SK-N-DZ (cell line): ENCODE measurements around the gene ALB.

ENCODE experiments used
- DNase-seq: peaks from one replicate; pipeline ENCODE4 v3.0.0-alpha.2; 2015; ENCODE audit warnings: low spot score

Gene ALB

DNA sequence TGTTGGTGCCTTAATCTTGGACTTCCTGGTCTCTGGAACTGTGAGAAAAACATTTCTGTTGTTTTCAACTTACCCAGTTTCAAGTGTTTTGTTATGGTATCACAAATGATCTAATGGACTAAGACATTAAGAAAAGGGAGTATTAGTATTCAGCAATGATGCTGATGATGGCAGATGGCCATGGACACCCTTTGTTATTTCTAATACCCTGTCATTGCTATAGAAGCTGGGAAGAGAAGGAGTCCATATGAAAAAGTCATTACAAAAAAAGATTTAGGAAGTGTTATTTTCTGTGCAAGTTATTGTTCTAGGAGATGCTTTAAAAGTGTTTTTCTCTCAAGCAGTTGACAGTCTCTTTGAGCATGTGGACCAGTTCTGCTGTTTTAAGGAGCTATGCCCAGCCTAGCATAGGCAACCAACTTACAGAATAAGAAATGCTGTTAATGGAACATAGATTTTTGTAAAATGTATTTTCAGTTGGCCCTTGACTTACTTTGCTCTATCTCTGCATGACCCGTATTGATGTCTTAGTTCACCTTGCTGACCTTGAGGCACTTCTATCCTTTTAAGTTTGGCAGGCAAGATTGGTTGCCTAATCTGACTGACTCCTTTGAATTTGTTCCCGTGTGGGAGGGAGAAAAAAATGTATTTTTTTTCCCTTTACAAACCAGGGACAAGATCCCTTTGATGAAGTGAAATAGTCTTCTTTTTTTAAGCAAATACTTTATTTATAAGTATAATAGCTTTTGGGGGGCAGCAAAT is 25.9 kb downstream of the ALB start:
- DNase-seq = no peak

DNA sequence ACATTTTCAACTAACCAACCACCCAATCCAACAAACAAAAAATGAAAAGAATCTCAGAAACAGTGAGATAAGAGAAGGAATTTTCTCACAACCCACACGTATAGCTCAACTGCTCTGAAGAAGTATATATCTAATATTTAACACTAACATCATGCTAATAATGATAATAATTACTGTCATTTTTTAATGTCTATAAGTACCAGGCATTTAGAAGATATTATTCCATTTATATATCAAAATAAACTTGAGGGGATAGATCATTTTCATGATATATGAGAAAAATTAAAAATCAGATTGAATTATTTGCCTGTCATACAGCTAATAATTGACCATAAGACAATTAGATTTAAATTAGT is 27.7 kb downstream of the ALB start:
- DNase-seq = no peak

DNA sequence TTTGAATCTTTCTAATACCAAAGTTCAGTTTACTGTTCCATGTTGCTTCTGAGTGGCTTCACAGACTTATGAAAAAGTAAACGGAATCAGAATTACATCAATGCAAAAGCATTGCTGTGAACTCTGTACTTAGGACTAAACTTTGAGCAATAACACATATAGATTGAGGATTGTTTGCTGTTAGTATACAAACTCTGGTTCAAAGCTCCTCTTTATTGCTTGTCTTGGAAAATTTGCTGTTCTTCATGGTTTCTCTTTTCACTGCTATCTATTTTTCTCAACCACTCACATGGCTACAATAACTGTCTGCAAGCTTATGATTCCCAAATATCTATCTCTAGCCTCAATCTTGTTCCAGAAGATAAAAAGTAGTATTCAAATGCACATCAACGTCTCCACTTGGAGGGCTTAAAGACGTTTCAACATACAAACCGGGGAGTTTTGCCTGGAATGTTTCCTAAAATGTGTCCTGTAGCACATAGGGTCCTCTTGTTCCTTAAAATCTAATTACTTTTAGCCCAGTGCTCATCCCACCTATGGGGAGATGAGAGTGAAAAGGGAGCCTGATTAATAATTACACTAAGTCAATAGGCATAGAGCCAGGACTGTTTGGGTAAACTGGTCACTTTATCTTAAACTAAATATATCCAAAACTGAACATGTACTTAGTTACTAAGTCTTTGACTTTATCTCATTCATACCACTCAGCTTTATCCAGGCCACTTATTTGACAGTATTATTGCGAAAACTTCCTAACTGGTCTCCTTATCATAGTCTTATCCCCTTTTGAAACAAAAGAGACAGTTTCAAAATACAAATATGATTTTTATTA is 28.3 kb downstream of the ALB start:
- no peak for DNase-seq

DNA sequence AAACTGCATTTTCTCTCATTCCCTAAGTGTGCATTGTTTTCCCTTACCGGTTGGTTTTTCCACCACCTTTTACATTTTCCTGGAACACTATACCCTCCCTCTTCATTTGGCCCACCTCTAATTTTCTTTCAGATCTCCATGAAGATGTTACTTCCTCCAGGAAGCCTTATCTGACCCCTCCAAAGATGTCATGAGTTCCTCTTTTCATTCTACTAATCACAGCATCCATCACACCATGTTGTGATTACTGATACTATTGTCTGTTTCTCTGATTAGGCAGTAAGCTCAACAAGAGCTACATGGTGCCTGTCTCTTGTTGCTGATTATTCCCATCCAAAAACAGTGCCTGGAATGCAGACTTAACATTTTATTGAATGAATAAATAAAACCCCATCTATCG is 29.1 kb downstream of the ALB start:
- no peak for DNase-seq

DNA sequence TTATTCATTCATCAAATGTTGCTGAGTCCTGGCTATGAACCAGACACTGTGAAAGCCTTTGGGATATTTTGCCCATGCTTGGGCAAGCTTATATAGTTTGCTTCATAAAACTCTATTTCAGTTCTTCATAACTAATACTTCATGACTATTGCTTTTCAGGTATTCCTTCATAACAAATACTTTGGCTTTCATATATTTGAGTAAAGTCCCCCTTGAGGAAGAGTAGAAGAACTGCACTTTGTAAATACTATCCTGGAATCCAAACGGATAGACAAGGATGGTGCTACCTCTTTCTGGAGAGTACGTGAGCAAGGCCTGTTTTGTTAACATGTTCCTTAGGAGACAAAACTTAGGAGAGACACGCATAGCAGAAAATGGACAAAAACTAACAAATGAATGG is 30.2 kb downstream of the ALB start:
- no peak for DNase-seq

DNA sequence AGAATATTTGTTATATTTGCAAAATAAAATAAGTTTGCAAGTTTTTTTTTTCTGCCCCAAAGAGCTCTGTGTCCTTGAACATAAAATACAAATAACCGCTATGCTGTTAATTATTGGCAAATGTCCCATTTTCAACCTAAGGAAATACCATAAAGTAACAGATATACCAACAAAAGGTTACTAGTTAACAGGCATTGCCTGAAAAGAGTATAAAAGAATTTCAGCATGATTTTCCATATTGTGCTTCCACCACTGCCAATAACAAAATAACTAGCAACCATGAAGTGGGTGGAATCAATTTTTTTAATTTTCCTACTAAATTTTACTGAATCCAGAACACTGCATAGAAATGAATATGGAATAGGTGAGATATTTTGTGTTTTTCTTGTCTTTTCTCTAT is 31.9 kb downstream of the ALB start, which contains the start of gene AFP:
TSS of gene AFP (plus strand) at position 238 of the 400 bp plus-strand sequence. CDS start at position 280, 42 bp downstream.
- no peak for DNase-seq

DNA sequence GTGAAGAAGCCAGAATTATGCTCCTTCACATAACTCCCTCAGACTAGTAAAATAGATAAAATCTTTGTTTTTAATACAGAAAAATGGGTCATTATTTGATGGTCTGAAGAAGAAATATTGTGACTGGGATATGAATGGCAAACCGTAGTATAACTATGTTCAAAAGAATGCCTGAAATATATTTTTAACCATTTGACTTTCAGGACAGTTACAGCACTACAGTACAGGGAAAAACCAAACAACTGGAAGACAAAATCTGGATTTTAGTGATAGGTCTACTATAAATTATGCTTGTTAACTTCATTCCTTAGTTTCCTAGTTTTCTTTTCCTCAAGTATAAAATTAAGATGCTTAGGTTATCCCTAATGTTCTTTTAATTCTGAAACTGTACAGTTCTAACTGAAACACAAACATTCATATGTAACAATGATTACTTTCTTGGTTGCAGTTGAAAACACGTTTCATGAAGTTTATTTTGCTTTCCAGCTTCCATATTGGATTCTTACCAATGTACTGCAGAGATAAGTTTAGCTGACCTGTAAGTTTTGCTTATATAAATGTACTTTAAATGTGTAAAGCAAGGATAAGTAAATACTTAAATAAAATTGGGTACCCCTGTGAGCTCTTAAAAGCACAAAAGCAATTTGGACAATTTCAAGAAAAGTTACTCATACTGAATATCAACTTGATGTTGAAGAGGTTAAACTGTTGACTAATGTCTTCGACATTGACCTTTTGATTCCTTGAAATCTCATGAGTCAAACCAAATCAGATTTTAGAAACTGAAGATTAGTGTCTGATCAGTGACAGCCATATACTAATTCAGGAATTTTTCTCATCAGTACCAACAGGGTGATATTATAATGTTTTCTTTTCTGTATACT is 32.8 kb downstream of the ALB start:
- DNase-seq = no peak

DNA sequence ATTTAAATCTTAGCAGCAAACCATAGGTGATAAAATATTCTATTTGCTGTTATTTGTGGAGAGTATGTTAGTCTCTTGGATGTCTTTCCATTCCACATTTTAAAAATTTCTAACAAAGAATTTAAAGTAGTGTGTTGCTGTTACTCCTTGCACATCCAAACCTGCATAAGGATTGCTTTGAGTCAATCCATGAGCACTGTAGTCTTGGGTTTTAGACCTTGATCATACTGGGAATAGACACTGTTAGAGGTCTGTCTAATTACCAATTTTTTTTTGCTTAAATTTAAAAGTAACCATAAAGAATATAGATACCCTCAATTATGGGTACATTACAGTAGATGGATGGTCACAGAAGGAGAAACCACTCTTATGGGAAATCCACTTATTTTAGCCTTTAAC is 33.5 kb downstream of the ALB start:
- no peak for DNase-seq

DNA sequence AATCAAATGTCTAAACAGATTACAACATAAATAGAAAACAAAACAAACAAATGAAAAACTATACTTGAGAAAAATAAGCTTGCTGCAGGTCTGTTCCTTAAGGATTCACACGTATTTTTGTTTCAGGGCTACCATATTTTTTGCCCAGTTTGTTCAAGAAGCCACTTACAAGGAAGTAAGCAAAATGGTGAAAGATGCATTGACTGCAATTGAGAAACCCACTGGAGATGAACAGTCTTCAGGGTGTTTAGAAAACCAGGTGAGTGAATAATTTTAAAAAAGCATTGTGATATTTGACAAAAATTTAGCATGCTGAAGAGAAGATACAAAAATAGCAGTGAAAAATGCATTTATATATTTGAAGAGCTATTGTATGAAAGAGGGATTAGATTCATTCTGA is 34.0 kb downstream of the ALB start:
- no peak for DNase-seq

DNA sequence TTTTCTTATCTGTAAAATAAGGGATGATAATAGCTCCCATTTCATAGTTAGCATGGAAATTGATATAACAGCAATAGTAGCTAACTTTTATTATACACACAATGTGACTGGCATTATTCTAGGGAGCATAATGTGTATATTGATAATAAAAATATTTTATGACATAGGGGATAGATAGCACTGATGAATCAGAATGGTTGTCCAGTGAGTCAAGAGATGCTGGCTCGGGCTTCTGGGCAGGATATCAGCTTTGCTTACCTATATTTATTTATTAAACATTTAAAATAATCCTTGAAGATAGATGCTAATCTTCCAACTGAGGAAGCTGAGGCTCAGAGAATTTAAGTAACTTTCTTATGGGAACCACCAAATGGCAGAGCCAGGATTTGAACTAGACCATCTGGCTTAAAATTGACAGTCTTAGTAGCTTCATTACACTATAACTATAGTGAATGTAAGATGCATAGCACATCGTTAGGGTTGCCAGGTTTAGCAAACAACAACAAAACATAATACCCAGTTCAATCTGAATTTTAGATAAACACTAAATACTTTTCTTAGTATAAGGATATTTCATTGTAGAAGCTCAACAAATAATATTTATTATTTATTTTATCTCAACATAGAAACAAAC is 34.6 kb downstream of the ALB start:
- no peak for DNase-seq

DNA sequence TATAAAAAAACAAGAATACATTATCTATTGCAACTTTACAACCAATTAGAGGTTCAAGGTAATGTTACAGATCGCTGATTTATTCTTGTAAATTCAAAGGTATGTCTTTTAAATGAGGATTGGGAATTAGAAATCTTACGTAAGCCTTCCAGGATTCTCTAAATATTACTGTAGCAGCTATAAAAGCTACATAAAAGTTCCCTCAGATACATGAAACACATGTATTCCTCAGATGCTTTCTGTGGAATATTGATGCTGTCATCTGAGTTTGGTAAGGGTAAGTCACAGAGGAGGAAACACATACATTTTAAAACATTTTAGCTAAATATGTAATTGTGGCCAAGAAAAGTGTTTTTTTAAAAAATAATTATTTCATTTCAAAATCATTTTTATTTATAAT is 35.4 kb downstream of the ALB start:
- no peak for DNase-seq

DNA sequence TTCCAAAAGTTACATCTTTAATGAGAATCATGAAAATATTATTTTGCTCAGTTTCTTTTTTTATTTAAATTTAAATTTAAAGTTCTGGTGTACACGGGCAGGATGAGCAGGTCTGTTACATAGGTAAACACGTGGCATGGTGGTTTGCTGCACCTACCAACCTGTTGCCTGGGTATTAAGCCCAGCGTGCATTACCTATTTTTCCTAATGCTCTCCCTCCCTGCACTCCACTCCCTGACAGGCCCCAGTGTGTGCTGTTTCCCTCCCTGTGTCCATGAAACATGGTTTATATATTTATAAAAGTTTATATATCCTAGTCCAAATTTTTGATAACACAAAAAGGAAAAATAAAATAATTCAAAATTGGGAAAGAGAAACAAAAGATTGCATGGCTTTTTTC is 35.9 kb downstream of the ALB start:
- no peak for DNase-seq

DNA sequence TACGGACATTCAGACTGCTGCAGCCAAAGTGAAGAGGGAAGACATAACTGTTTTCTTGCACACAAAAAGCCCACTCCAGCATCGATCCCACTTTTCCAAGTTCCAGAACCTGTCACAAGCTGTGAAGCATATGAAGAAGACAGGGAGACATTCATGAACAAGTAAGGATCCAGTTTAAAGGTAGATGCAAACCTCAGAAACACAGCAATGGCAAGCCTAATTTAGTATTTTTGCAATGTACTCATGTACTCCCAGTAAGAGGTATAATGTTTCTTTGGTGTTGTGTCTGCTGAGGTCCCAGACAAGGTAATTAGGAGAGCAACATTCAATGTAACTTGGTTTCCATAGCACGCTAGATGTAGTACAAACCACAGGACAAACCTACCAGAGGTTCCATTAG is 36.6 kb downstream of the ALB start:
- no peak for DNase-seq

DNA sequence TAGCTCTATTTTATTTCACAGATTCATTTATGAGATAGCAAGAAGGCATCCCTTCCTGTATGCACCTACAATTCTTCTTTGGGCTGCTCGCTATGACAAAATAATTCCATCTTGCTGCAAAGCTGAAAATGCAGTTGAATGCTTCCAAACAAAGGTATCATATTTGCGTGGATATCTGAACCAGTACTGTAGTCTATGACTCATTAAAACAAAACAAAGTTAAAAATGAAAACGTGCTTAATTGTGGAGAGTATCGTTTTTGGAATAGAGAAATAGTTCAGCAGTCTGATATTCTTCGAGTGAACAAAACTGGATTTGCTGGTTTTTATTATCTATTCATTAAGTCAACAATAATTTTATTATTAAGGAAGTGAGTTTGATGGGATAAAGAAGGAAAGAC is 38.2 kb downstream of the ALB start:
- DNase-seq = no peak

DNA sequence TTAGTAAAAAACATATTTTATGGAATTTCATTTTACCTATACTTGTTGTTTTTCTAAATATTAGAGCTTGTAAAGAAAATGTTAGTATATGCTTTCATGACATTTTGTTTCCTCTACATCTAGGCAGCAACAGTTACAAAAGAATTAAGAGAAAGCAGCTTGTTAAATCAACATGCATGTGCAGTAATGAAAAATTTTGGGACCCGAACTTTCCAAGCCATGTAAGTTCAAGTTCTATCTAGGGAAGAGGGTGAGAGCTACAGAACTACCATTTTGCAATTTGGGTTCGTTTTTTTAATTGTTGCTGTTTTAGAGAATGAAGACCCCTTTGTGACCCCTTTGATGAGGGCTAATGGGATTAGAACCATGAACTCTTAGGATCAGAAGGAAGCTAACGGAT is 39.1 kb downstream of the ALB start:
- DNase-seq = no peak

DNA sequence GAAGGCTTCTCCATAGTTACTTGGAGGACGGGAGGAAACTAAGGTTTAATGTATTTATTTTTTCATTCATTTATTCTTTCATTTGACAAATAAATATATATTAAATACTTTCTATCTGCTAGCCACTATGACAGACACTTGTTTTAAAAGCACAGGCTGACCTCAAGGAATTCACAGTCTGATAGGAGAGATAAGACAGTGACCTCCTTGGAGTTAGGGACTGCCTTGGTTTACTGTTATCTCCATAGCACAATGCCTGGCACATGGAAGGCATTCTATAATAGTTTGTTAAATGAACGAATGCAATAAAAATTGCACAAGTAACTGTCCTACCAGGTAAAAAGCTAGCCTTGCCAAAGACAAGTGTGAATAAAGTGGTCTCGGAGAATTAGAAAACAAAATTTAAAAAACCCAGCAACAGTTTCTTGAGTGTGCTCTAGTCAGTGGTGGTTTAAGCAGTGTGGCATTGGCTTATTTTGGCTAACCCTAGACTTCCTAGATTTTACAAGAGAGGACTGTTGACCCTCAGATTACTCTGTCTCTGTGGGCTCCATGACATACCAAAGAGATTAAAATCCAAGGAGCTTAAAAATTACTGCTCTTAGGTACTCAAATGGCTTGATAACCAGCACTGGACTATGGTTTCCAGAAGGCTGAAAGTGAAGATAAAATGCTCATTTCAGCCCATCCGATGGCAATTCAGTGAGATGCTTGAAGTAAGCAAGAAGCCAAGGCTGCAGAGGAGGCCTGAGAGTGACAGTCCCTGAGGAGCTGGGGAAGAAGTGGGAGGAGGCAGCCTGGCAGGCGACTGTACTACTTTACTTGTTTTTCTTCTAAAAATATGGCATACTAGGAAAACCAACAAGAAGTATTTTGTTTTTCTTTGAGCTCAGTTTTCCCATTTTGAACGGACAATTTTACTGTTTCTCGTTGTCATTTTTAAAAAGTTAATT is 41.6 kb downstream of the ALB start:
- no peak for DNase-seq

DNA sequence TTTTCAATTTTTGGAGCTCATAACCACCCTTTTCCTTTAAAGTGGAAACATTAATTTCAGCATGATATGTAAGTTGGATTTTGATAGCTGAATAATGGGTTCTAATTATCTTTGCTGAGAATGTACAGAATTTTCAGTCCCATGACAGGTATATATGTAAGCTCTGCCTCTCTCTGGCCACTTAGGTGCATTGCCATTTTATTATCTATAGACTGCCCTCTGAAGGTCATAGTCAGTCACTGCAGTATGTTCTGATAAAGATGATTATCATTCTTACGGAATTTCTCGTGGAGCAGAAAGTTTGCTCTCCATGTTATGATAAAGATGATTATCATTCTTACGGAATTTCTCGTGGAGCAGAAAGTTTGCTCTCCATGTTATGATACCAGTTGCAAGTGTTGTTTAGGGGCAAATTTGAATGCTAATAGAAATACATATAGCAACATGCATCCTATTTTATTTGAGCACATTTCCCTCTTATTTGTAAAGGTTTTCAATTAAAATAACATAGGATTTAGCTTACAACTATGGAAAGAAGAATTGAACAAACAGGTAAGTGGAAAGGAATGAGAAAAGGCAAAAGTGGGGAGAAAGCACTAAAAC is 42.4 kb downstream of the ALB start:
- peak; percentile 32 for DNase-seq

DNA sequence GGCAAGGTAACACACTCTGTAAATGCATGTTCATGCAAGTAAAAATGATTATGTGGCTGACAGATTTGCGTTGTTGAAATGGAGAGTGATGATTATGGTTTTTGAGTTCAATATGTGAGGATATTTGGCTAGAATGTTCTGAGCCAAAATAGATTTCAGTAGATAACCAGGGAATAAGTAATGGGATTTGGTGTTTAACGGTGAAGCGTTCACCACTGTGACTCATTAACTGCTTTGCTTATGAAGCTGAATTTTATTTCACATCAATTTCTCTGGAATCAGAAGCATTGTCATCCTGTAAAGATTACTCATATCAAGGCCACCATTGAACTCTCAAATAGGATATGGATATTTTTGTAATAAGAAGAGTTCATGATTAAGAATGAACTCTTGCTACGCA is 43.6 kb downstream of the ALB start:
- DNase-seq = no peak

DNA sequence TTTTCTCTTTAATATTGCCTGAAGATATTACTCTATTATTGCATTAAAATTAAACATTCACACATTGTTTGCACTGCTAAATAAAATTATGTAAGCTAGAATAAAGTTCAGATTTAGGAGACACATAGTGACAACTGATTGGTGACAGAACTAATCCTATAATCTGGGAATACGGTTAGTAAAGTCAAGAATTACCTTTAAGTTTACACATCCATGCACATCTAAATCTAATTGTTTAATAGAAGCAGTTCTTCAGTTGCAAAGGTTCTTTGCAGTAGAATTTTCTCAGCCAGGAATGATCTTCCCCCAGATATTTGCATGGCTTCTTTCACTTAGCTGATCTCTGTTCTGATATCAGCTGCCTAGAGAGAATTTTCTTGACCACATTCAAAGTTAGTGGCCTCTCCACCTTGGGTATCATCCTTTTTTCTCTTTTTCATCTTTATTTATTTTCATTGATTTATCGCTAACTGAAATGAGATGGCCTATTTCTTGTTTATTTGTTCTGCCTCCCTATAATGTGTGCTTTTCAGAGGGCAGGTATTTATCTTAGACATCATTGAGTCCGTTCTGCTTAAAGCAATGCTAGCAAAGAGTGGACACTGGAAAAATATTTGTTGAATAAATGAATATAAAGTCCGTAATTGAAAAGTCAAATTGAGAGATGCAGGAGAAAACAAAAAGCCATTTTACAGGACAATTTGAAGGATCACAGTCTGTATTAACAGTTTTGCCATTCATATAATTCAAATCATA is 44.5 kb downstream of the ALB start:
- DNase-seq = no peak
